HG02798 (cell line): ENCODE results near the gene BPTF.
"Not testable (repeated sequence)": the region's sequence is repeated elsewhere in the genome, so short reads cannot be mapped to it uniquely, and the experiment has no call there.

Experiments used
- ATAC-seq: cut with Tn5 transposase; IDR thresholded peaks from one replicate; pipeline ENCODE4 v1.9.1; 2021; ENCODE audit warnings: mild to moderate bottlenecking; ENCODE audit not compliant: unreplicated experiment, poor library complexity

Gene BPTF

DNA sequence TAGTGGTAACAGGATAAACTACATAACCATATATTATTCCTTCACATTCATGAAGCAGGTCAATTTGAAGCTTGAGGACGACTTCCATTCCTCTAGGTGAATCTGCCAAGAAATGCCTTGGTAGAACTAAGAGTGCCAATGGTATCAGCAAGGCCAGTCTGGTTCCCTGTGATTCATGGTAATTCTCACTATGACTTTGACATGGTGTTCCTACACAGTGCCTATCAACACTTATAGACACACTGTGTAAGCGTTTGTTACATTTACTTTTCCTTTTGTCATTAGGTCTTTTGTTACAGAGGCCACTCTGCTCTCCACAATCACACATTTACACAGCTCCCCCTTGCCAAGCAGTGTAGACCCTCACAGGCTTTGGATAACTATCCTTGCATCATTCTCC lies 136.9 kb downstream of the BPTF start:
- ATAC-seq, result not testable (repeated sequence)

DNA sequence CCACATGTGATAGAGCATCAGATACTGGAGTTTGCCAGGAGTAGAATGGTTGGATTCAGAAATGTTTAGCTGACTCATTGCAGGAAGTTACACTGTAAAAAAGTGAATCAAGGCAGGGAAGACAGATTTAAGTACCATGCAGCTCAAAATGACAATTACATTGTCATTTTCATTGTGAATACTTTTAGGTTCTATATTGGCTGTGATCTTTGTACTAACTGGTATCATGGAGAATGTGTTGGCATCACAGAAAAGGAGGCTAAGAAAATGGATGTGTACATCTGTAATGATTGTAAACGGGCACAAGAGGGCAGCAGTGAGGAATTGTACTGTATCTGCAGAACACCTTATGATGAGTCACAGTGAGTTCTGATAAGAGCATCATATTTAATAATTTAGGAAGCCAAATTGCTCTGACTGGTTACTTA lies 137.9 kb downstream of the BPTF start:
- peak; percentile 68 for ATAC-seq

DNA sequence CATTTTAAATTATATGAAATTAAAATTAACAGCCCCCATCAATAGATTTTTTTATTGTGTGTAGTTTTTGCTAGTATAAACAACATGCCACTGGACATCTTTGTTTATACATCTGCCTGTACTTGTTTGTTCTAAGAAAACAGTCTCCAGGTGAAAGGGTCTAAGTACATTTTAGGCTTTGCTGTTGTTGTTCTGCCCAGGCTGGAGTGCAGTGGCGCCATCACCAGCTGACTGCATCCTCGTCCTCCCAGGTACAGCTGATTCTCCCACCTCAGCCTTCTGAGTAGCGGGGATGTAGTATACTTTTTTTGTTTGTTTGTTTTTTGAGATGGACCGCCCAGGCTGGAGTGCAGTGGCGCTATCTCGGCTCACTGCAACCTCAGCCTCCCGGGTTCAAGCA lies 145.5 kb downstream of the BPTF start:
- no peak for ATAC-seq

DNA sequence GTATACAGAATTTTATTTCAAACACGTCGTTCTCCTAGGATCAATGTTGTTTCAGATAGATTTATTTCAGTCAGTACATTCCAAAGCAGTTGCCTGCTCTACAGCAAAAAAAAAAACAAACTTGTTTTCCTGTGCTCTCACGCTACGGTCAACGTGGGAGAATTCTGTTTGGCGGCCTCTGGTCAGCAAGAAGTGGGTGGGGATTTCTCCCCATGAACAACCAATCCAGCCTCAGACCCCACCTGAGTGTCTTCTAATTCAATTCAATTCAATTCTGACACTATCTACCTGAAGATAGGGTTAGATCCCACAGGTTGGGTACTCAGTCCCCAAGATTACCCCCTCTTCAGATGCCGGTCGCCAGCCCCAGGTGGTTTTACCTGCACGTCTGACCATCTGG lies 148.9 kb downstream of the BPTF start:
- no peak for ATAC-seq

DNA sequence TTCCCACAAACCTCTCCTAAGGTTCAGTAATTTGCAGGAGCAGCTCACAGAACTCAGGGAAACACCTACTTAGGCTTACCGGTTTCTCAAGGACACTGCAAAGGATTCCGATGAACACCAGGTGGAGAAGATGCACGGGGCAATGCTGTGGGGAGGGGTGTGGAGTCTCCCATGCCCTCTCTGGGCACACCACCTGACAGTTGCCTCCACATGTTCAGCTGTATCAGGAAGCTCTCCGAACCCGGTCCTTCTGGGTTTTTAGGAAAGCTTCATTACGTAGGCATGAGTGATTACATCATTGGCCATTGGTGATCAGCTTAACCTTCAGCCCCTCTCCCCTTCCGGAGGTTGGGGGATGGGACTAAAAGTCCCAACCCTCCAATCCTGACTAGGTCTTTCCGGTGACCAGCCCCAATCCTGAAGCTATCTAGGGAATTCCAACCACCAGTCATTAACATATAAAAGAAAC lies 149.3 kb downstream of the BPTF start:
- no peak for ATAC-seq

DNA sequence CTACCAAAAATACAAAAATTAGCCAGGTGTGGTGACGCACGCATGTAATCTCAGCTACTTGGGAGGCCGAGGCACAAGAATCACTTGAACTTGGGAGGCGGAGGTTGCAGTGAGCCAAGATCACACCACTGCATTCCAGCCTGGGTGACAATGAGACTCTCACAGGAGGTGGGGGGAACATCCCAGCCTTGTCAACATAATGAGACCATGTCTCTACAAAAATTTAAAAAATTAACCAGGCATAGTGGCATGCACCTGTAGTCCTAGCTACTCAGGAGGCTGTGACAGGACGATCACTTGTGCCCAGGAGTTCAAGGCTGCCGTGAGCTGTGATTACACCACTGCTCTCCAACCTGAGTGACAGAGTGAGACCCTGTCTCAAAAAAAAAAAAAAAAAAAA lies 151.0 kb downstream of the BPTF start:
- ATAC-seq, result not testable (repeated sequence)

DNA sequence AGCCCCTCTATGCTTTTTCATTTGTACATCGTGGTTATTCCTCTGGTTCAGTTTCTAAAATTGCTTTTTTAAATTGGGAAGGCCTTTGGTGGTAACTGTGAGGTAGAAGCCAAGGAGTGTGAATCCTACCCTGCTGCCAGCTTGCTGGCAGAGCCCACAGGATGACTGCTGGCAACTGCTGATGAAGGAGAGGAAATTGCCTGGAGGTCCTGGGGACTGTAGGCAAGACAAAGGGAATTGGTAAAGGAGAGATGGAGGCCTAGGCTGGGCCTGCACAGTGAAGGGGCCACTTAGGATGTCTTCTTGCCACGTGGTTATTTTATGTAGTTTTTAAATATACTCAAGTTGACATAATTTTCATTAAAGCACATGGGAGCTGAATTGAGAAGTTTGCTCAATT lies 155.2 kb downstream of the BPTF start:
- no peak for ATAC-seq

DNA sequence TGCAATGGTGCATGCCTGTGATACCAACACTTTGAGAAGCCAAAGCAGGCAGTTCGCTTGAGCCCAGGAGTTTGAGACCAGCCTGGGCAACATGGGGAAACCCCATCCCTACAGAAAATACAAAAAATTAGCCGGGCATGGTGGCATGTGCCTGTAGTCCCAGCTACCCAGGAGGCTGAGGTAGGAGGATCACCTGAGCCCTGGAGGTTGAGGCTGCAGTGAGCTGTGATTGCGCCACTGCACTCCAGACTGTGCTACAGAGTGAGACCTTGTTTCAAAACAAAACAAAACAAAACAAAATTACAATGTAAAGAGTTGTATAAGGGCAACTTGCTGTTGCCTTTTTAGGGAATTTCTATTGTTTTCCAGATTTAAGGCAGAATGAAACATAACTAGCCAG lies 155.6 kb downstream of the BPTF start:
- not testable (repeated sequence) for ATAC-seq

DNA sequence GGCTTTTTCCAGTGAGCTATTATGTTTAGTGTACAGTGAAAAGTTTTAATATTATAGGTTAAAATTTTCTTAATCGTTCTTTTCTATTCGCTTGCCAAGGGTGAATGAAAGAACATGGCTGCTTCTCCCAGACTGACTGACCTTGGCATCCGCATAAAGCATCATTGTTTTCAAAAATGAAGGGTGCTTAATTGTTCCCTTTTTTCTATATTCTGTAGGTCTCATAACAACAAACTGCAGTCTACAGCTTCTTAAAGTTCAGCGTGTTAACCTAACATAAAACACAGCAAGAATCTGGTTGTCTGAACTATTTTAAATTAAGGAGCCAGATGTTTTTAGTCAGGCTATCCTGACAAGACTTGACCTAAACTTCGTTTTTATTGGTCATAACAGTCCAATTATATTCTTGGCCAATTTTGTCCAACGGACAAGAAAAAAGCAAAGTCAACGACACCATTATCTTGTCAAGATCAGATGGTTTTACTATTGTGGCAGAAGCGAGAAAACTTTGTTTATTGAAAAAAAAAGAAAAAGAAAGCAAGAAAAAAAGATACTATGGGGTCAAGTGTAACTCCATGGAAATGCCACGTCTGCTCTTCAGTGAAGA lies 156.8 kb downstream of the BPTF start:
- no peak for ATAC-seq

DNA sequence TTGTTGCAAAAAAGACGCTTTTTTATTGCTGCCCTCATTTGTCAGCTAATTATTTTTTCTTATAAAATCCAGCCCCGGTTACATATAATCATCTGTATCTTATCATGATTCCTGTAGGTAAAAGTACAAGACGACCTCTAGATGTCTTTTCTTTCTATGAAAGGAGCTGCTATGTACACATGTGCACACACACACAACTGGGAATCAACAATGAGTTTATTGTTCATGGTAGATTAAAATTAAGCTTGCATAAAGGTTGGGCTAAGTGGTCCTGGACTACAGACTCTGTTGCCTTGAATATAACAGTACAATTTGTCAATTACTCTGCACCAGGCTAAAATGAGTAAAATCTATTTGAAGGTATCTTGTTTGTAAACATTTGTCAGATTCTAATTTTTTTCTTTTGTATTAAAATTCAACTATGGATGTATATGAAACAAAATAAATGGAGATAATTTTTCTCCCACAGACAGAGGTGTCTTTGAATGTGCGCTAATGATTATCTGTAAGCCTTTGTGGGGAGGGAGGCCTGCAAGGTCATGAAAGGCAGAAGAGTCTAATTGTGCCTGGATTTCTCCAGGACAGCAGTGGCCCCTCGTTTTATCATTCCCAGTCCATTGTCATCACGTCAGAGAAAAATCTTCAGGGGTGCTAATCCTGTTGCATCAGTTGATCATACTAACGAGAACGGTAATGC lies 157.5 kb downstream of the BPTF start:
- no peak for ATAC-seq

DNA sequence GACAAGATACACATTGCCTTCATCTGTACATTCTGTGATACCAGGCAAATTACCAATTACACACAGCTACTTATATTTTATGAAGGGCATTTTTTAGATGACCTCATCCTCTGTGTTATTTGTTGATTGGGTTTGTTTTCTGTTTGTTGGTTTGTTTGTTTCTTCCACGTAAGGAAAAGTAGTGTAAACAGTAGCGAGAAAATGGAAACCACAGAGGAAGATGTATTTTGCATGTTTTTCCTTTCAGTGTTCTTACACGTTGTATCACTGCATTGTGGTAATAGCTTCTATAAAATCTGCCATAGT lies 158.0 kb downstream of the BPTF start:
- no peak for ATAC-seq

DNA sequence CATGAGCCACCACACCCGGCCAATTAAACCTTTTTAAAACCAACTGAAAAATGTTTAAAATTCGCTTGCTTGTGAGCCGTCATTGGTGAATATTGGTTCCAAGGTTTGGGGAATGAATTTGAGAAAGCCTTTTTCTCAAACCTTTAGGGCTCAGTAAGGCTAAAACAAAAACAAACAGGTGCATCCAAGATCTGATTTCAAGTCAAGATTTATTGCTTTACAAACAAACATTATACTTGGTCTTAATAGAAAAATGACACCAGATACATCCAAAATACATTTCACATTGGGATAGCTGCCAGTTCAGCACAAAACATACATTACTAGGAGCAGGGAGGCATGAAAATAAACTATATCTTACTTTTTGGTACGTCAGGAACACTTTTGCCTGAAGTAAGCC lies 165.6 kb downstream of the BPTF start:
- no peak for ATAC-seq

DNA sequence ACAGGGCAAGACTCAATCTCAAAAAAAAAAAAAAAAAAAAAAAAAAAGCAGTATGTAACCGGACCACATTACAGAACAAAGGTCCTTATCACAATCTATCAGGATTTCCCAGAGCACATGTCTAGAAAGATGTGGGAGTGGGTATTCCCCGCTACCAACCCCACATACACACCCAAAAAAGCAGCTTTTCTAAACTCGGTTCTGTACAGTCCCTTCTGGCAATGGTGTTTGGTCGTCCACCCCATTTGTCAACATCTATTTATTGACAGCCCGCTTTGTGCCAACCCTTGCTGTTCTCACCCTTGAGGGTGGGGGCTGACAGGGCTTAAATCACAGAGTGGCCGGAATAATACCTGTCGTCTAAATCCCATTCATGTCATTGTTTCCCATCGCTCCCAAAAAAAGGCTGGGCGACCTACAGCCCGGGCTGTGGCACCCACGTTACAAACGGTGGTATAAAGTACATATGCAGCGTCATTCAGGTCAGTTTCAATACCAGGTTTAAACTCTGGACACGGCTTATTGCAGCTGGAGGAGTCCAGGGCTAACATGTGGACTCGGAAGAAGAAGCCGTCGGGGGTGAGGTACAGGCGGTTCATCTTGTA lies 167.3 kb downstream of the BPTF start:
- no peak for ATAC-seq

DNA sequence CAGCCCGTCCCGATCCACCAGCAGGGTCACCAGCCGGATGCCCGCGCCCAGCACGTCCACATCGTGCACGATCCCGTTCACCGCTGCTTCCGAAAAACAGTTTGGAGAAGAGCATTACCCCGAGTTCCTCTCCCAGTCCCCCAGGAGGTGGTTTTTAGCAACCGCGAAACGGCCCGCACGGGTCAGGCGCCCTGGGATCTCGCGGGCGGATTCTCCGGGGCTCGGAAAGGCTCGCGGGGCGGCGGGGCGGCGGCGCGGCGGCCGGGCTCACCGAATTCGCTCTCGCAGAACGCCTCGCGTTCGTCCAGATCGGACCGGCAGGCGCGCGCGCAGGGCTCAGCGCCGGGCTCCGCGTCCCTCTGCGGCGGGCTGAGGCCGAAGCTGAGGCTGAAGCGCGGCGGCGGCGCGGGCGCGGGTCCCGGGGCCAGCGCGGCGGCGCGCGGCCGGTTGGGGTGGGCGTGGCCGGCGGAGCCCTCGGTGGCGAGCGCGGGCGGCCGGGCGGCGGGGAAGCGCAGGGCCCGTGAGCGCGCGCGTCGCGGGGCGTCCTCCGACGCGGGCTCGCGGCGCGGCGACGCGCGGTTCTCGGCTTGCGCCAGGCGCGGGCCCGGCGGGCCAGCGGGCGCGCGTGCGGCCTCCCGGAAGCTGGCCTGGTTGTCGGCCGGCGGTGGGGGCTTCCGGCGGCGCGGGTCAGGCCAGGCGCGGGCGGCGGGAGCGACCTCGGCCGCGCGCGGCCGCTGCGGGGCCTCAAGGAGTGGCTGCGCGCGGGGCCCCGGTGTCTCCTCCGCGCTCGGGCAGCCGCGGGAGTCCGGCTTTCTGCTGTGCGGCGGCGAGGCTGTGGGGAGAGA lies 168.1 kb downstream of the BPTF start:
- peak; percentile 90 for ATAC-seq

DNA sequence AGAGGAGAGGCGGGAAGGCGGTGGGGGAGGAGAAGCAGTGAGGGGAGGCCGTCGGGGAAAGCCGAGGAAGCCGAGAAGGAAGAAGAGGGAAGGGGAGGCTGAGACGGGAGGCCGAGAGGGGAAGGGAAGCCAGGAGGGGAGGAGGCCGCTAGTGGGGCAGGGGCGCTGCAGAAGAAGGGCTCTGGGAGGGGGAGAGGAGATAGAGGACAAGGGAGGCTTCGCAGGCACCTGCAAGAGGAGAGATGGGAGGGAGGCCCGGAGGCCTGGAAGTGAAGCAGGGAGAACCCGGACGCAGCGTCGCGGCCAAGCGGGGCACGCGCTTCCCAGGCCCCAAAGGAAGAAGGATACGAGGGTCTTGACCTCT lies 168.7 kb downstream of the BPTF start:
- ATAC-seq, result no peak

DNA sequence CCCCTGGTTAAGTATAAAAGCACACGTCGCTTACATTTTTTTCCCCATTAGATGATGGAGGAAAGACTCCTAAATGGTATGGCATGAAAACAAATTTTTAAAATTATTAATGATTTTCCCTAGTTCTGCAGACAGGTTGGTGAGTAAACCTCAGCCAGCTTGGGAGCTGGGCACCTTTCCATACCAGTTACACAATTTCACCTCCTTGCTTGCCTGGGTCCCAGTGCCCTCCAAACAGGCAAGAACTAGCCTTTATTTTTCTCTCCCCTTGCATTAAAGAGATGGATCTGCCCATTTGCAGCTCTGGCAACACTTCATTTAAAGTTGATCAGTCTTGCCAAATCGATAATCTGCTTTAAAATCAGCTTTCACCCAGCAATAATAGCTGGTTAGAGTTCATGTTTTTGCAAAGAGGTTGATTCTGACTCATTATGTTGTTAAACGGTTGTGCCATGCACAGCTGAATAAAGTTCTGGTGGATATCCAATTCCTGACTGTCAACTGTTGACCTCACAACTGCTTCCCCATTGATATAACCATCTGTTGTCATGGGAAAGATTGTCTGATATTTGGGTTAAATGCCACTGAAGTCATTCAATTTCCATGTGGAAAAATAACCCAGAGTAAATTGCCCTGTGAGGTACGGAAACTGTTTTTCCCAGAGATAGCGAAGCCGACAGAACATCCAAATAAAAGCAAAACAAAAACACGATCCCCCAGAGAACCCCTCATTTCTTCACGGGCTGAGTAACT lies 169.7 kb downstream of the BPTF start:
- no peak for ATAC-seq

DNA sequence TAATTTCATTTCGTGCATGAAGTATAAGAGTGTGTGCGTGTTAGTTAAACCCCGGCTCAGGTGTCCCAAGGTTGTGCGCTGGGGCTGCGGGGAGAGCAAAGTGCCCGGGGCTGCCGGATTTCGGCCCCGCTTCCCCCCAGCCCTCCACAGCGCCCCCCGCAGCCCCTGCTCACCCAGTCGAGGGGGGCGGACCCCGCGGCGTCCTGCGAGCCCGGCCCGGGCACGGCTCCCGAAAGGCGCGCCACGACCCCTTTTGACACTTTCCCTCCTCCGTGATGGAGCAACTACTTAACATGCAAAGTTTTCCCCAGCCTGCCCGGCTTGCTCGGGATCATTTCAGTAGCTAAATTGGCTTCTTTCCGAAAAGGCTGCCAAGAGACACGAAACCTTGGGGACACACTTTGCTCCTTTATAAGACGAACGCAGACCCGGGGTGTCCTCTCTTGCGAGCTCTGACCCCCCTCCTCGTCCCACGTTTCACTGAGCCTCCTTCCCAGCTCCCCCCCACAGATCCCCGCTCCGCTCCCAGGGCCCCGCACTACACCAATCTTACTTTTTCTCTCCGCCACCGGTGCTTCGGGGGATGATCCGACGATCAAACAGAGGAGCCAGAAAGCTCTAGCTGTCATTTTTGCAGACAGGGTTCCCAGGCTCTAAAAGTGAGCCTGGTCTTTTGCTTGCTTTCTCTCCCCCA lies 170.4 kb downstream of the BPTF start:
- ATAC-seq, result no peak

DNA sequence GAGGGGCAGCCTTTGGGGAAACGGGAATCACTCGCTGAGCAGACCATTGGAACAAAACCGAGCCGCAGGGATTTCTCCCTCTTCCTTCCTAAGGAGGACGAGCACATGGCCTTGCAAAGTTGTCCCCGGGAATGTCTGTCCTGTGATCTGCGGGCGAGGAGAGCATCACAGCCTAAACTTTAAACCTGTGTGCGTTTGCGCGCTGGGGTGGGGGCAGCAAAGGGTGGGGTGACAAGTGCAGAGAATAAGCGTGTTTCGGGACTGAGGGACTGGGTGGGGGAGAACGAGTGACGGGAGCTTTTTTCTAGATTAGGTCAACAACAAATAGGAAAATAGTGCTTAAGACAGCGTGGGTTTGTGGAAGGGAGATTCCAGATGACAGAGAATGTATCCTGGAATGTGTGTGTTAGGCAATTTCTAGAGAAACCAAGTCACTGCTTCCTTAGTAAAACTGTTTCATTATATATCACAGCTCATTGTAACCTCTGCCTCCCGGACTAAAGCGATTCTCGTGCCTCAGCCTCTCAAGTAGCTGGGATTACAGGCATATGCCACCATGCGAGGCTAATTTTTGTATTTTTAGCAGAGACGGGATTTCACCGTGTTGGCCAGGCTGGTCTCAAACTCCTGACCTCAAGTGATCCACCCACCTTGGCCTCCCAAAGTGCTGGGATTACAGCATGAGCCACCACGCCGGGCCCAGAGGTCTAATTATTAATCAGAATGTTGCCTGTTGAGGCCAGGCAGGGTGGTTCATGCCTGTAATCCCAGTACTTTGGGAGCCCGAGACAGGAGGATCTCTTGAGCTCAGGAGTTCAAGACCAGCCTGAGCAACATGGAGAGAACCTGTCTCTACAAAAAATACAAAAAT lies 171.2 kb downstream of the BPTF start, which contains the start of gene C17orf58:
TSS of gene C17orf58 (minus strand) at position 169 of the 871 bp plus-strand sequence. CDS start 271 bp downstream, outside the sequence.
- not testable (repeated sequence) for ATAC-seq

DNA sequence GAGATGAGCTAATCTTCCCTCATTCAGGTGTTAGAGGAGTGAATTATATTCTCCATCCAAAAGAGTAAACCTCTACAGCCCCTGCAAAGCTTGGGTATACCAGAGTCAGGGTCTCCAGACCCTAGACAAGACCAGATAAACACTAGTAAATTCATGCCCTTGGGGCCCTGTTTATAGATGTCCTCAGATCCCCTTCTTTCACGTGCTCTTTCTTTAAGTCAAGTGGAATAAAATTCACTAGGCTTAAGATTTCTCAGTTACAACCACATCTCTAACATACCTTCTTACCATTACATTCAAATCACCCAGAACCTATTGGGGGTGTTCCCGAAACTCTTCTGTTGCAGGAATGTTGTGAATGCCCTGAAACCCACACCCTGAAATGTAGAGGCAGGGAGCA lies 173.2 kb downstream of the BPTF start:
- ATAC-seq, result no peak
